Measurements from ENCODE around the gene MEX3C. TPM values are rescaled to one million over a fixed set of nuclear protein-coding genes. Genes with fewer than 3 reads are reported as not detected.

The MEX3C gene
- total RNA-seq, 1 experiment from 2014 or later, result 38.3 TPM

Other genes with a start within 250 kb of the MEX3C start
- 1.7 and 2.4 TPM in 2 replicates for gene ELAC1, start 229.6 kb downstream of the MEX3C start, total RNA-seq (2014; rRNA removed; shearing (Covaris generic))
- 6.7 and 7.2 TPM in 2 replicates for gene SMAD4, start 167.5 kb downstream of the MEX3C start, total RNA-seq (2014; rRNA removed; shearing (Covaris generic))